Measurements from ENCODE around the gene THSD7A. TPM values are rescaled to one million over a fixed set of nuclear protein-coding genes. Genes with fewer than 3 reads are reported as not detected.

The THSD7A gene
- total and polyA plus RNA-seq, 2 of the 8 experiments (the other 6 are each of a cell fraction or from before 2014, with no cell fraction given), result 0.44 to 1.2 TPM

GRCh38 chr7:11551470-11551869 lies 280.5 kb downstream of the THSD7A start:
- Histone ChIP-seq H2BK12ac (ENCODE audit: low read depth, low read length) (no peak overlapping the region), H3K4ac (replicated peaks; ENCODE audit: insufficient read length, low read depth, low read length) (no peak overlapping the region), H3K27me3 (replicated peaks in 1 of 4; ENCODE audit: control insufficient read depth in 3 of 4, extremely low read depth in 1 of 4, insufficient read depth in 3 of 4, low read length in 3 of 4) (no peaks in the 10 kb centered on the region), H2BK15ac (ENCODE audit: low read length) (no peak overlapping the region), H2AFZ (ENCODE audit: low read length) (no peak overlapping the region), H3K9me3 (ENCODE audit: insufficient read depth in 2 of 2, low read depth in 1 of 2, low read length in 1 of 2) (no peaks in the 10 kb centered on the region), H3K79me2 (ENCODE audit: control insufficient read depth in 1 of 2, insufficient read depth in 2 of 2, low read length in 2 of 2) (no peaks in the 10 kb centered on the region), H4K5ac (ENCODE audit: insufficient read length, low read depth, low read length) (no peak overlapping the region), H3K18ac (ENCODE audit: extremely low read depth, low read length) (no peak overlapping the region), H4K8ac (ENCODE audit: extremely low read depth, insufficient read depth, low read length) (no peak overlapping the region), H3K14ac (ENCODE audit: insufficient read length) (no peak overlapping the region), H4K91ac (replicated peaks; ENCODE audit: insufficient read length, low read length) (no peak overlapping the region), H3K36me3 (ENCODE audit: control insufficient read depth in 2 of 4, insufficient read depth in 4 of 4, low read length in 3 of 4) (no peaks in the 10 kb centered on the region), H3K4me1 (replicated peaks in 1 of 4; ENCODE audit: control insufficient read depth in 3 of 4, insufficient read depth in 4 of 4, low read length in 3 of 4) (no peaks in the 10 kb centered on the region), H2BK20ac (ENCODE audit: low read length) (no peak overlapping the region), H3K56ac (replicated peaks; ENCODE audit: insufficient read length, low read depth, low read length) (no peak overlapping the region), H2AK5ac (ENCODE audit: low read depth, low read length) (no peak overlapping the region), H3K23ac (ENCODE audit: insufficient read length) (no peak overlapping the region), H3K9ac (replicated peaks in 1 of 4; ENCODE audit: extremely low read depth in 1 of 4, low read depth in 3 of 4, low read length in 3 of 4) (no peak overlapping the region), H2BK5ac (ENCODE audit: low read depth, low read length) (no peak overlapping the region), H3K4me3 (ENCODE audit: extremely low read depth in 1 of 4, insufficient read depth in 2 of 4, low read depth in 3 of 4, low read length in 4 of 4) (no peak overlapping the region), H3K79me1 (ENCODE audit: low read depth, low read length) (no peaks in the 10 kb centered on the region), H3K4me2 (ENCODE audit: insufficient read depth in 1 of 2, low read depth in 2 of 2, low read length in 2 of 2) (no peak overlapping the region), H4K20me1 (replicated peaks in 1 of 2; ENCODE audit: control insufficient read depth in 1 of 2, insufficient read depth in 2 of 2, low read length in 2 of 2) (no peaks in the 10 kb centered on the region), H3K23me2 (ENCODE audit: low read depth, low read length) (no peaks in the 10 kb centered on the region), H2BK120ac (replicated peaks; ENCODE audit: low read depth, low read length) (no peak overlapping the region), H3K27ac (ENCODE audit: low read depth, low read length) (no peak overlapping the region)
- DNase-seq (ENCODE audit: low read depth in 1 of 2, low spot score in 2 of 2), result no peak
- no peak for FAIRE-seq
- ChIA-PET POLR2A (ENCODE audit: partially characterized antibody) (no interaction called here), CTCF (ENCODE audit: partially characterized antibody) (interaction anchor here (2.2 kb wide), 1 partner anchor 123 kb away, joined by 5 read pairs; no protein-coding TSS in a partner anchor)
- no peak for TF ChIP-seq JUND (IDR thresholded peaks at IDR 0.05; ENCODE audit: low read length)
- TF ChIP-seq RAD21 (IDR thresholded peaks at IDR 0.05 in 1 of 2, conservative IDR thresholded peaks at IDR 0.05 in 1 of 2; ENCODE audit: low read depth in 2 of 2, low read length in 2 of 2), result no peak
- TF ChIP-seq CTBP2 (IDR thresholded peaks at IDR 0.05; ENCODE audit: borderline replicate concordance, insufficient read depth, insufficient read length, low read length), result no peak
- no peak for TF ChIP-seq KDM4A (IDR thresholded peaks at IDR 0.05; ENCODE audit: low read depth, low read length, severe bottlenecking)
- no peak for TF ChIP-seq CTCF (IDR thresholded peaks at IDR 0.05; ENCODE audit: control extremely low read depth in 1 of 3, insufficient read depth in 1 of 3, low read depth in 1 of 3, low read length in 3 of 3)
- no peak for TF ChIP-seq USF2 (IDR thresholded peaks at IDR 0.05; ENCODE audit: low read length)
- TF ChIP-seq POLR2A (IDR thresholded peaks at IDR 0.05; ENCODE audit: control extremely low read depth in 1 of 2, low read depth in 2 of 2, low read length in 2 of 2), result no peak
- no peak for TF ChIP-seq SIRT6 (IDR thresholded peaks at IDR 0.05; ENCODE audit: low read length)
- no peak for TF ChIP-seq MAFK (IDR thresholded peaks at IDR 0.05; ENCODE audit: low read depth, low read length)
- TF ChIP-seq RXRA (IDR thresholded peaks at IDR 0.05; ENCODE audit: insufficient read depth, low read depth, low read length), result no peak
- TF ChIP-seq RBBP5 (IDR thresholded peaks at IDR 0.05; ENCODE audit: borderline replicate concordance, low read depth, low read length), result no peak

All from H1 (cell line).